Activated CD8-positive, alpha-beta T cell treated with anti-CD3 and anti-CD28 coated beads for 36 hours (primary cell): ENCODE data around the gene TLE7. TPM values are rescaled to one million over a fixed set of nuclear protein-coding genes. Genes with fewer than 3 reads are reported as not detected.

Experiments used
- ATAC-seq: fragments of 200-7000 bp; cut with Tn5 transposase; one replicate; pipeline ENCODE4 v1.10.0; 2021; ENCODE audit warnings: mild to moderate bottlenecking, moderate library complexity
- CTCF ChIA-PET: fragments of 350-600 bp; sonication (Branson Sonifier 250); formaldehyde crosslinking; loops from one replicate; lab custom pipeline; 2021; ENCODE audit warnings: antibody characterized with exemption; lab: Charles Lee
- POLR2A ChIA-PET: fragments of 350-600 bp; sonication (Branson Sonifier 250); formaldehyde crosslinking; loops from one replicate; lab custom pipeline; 2021; ENCODE audit warnings: antibody characterized with exemption; lab: Charles Lee
- DNase-seq: peaks from one replicate; pipeline ENCODE4 v3.0.0-alpha.2; 2020
- H3K27ac Mint-ChIP-seq: one replicate; pipeline ENCODE4 v1.8.0; 2021; ENCODE audit warnings: mild to moderate bottlenecking, mixed read lengths
- H3K27me3 Mint-ChIP-seq: one replicate; pipeline ENCODE4 v1.8.0; 2021; ENCODE audit warnings: mixed read lengths
- H3K36me3 Mint-ChIP-seq: one replicate; pipeline ENCODE4 v1.8.0; 2021; ENCODE audit warnings: low read depth, mixed read lengths
- H3K4me1 Mint-ChIP-seq: one replicate; pipeline ENCODE4 v1.8.0; 2021; ENCODE audit warnings: low read depth, mixed read lengths
- H3K4me3 Mint-ChIP-seq: one replicate; pipeline ENCODE4 v1.8.0; 2021; ENCODE audit warnings: mild to moderate bottlenecking, moderate library complexity, mixed read lengths
- H3K9me3 Mint-ChIP-seq: one replicate; pipeline ENCODE4 v1.8.0; 2021; ENCODE audit warnings: mixed read lengths
- CTCF ChIP-seq: fragments of 200-600 bp; IDR thresholded peaks from one replicate; pipeline ENCODE4 v1.8.0; 2022; ENCODE audit warnings: antibody characterized with exemption, mild to moderate bottlenecking
- intact Hi-C: fragments of 100-400 bp; cut with micrococcal nuclease; formaldehyde crosslinking; loops from one replicate; pipeline ENCODE4 v1.10.0; 2022
- total RNA-seq, 2 experiments: library from RNA; stranded (reverse); gene quantifications; one replicate each; pipeline ENCODE4 v1.2.3, GENCODE V29; 2021

Gene TLE7
- total RNA-seq, 2 experiments from 2014 or later = not detected

DNA sequence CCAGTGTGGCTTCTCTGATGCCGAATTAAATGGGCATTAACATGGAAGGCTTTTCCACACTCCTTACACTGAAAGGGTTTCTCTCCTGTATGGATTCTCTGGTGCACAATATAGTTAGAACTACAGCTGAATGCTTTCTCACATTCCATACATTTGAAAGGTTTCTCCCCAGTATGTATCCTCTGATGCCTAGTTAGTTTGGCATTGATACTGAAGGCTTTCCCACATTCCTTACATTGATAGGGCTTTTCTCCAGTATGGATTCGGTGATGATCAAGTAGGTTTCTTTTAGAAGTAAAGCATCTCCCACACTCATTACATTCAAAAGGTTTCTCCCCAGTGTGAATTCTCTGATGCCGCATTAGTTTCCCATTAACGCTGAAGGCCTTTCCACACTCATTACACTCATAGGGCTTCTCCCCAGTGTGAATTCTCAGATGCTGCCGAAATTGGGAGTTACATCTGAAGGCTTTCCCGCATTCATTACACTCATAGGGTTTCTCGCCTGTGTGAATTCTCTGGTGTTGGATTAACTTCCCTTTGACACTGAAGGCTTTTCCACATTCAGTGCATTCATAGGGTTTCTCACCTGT, 6.5 kb upstream of the TLE7 start:
- H3K27ac Mint-ChIP-seq = no peak overlapping the region
- no peak for DNase-seq
- peaks cover 62% of the 10 kb centered on the region for H3K36me3 Mint-ChIP-seq
- no peak for TF ChIP-seq CTCF
- CTCF ChIA-PET = no interaction called here
- H3K4me1 Mint-ChIP-seq = no peaks in the 10 kb centered on the region
- ATAC-seq = no peak
- H3K27me3 Mint-ChIP-seq = no peaks in the 10 kb centered on the region
- peaks cover 58% of the 10 kb centered on the region for H3K9me3 Mint-ChIP-seq
- POLR2A ChIA-PET = no interaction called here
- intact Hi-C loops = no loop called here
- no peak overlapping the region for H3K4me3 Mint-ChIP-seq

GRCh38 chr16:71443714-71444113, 1.9 kb upstream of the TLE7 start:
- Mint-ChIP-seq H3K27ac (no peak overlapping the region), H3K9me3 (peaks cover 29% of the 10 kb centered on the region), H3K4me3 (no peak overlapping the region), H3K27me3 (peaks cover 10% of the 10 kb centered on the region), H3K4me1 (no peaks in the 10 kb centered on the region), H3K36me3 (peaks cover 16% of the 10 kb centered on the region)
- TF ChIP-seq CTCF = no peak
- DNase-seq (no peak), ATAC-seq (no peak)
- intact Hi-C loops = no loop called here
- POLR2A ChIA-PET = no interaction called here
- CTCF ChIA-PET = no interaction called here

DNA sequence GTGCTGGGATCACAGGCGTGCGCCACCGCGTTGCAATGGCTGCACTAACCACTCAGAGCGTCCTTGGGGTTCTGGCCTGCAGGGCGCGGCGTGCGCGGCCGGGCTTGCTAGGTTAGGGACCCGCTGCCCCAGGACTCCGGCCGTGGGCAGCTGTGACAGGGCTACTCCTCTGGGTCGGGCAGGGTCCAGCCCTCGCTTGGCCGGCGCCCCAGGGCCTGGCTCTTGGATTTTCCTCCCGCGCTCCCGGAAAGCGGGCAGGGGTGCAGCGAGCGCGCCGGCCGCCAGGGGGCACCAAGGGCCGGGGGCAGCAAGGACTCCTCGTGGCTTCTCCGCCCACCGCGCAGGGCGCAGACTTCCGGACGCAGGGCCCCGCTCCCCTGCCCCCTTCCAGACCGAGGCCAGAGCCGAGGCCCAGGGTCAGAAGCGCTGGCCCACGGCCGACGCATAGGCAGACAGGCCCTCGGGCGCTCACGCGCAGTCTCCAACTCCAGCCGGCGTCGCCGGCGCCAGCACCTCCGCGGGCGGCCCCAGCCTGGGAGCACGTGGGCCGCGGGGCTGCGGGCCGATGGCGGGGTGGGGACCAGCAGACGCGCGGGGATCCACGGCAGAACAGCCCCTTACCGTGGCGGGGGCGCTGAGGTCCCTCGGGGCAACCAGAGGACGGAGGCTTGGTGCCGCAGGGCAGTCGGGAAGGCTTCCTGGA, 355 bp downstream of the TLE7 start:
- Mint-ChIP-seq H3K36me3 (peaks cover 3% of the 10 kb centered on the region), H3K4me3 (no peak overlapping the region), H3K27me3 (peaks cover 13% of the 10 kb centered on the region), H3K4me1 (no peaks in the 10 kb centered on the region), H3K27ac (no peak overlapping the region), H3K9me3 (peaks cover 17% of the 10 kb centered on the region)
- CTCF ChIA-PET = no interaction called here
- DNase-seq (peak; percentile 44), ATAC-seq (no peak)
- TF ChIP-seq CTCF = peak; percentile 82
- POLR2A ChIA-PET = no interaction called here
- intact Hi-C loops = no loop called here

DNA sequence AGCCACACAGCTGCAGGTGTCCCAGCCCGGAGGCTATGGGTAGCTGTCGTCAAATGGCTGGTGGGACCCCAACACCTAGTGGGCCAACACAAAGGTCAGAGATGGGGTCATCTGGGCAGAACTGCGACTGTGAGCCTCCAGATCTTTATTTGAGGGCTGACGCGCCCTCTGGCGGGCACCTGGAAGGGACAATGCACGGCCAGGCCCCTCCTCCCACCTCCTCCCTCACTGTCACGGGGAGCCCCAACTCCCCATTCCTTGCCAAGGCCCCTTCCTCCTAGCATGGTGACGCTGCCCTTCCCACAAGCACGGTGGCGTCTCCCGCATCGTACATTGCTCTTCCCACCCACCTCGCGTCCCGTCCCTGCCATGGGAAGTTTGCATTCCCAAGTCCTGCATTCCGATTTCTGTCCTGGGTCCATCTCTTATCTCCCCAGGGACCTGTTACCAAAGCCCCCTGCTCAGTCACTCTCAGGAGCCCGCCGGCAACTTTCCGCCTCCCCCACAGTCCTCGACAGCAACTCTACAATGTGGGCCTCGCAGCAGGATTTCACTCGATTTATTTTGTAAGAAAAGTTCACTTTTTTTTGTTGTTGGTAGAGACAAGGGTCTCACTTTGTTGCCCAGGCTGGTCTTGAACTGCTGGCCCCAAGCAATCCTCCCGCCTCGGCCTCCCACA, 1.0 kb downstream of the TLE7 start:
- no peak overlapping the region for H3K27ac Mint-ChIP-seq
- intact Hi-C loops = no loop called here
- ChIA-PET POLR2A (interaction anchor here (1.2 to 1.5 kb wide), 2 partner anchors 13 to 187 kb away, joined by 3 read pairs; no protein-coding TSS in a partner anchor), CTCF (interaction anchor here (0.7 to 2.8 kb wide), 10 partner anchors 9 to 169 kb away, joined by 3 to 12 read pairs (median 3); no protein-coding TSS in a partner anchor)
- peaks cover 13% of the 10 kb centered on the region for H3K27me3 Mint-ChIP-seq
- no peaks in the 10 kb centered on the region for H3K4me1 Mint-ChIP-seq
- peaks cover 2% of the 10 kb centered on the region for H3K36me3 Mint-ChIP-seq
- ATAC-seq (no peak), DNase-seq (peak; percentile 52)
- no peak for TF ChIP-seq CTCF
- H3K4me3 Mint-ChIP-seq = no peak overlapping the region
- peaks cover 15% of the 10 kb centered on the region for H3K9me3 Mint-ChIP-seq
